K562 (cell line): ENCODE results near the gene HDAC6.

Source experiments
- CHD4 ChIP-seq: fragments of 200-600 bp; sonication (generic); IDR thresholded peaks from 3 replicates; pipeline ENCODE4 v1.6.1; 2012; ENCODE audit warnings: low read depth, mild to moderate bottlenecking, mixed read lengths, low read length, inconsistent platforms; ENCODE audit not compliant: insufficient read depth, insufficient replicate concordance, poor library complexity, severe bottlenecking
- ELK1 ChIP-seq: sonication (generic); formaldehyde crosslinking; IDR thresholded peaks from 2 replicates; pipeline ENCODE4 v1.8.1; 2022; ENCODE audit warnings: missing genetic modification reagents
- ERF ChIP-seq: fragments of 450-650 bp; formaldehyde crosslinking; IDR thresholded peaks from 2 replicates; pipeline ENCODE4 v1.4.0; 2020; ENCODE audit warnings: mild to moderate bottlenecking, mixed read lengths
- JUN ChIP-seq, 2 experiments: sonication (generic) in 1 of 2; formaldehyde crosslinking in 1 of 2; IDR thresholded peaks; 2 replicates each; pipeline versions ENCODE4 v1.6.1 to v1.8.0; 2012 to 2022; ENCODE audit warnings: borderline replicate concordance in 2 of 2, mild to moderate bottlenecking in 2 of 2, improper control_type of control experiment in 1 of 2, low read depth in 1 of 2, low read length in 1 of 2, missing genetic modification reagents in 1 of 2
- MAFG ChIP-seq: fragments of 450-650 bp; conservative IDR thresholded peaks from 2 replicates; pipeline ENCODE4 v1.6.1; 2016; ENCODE audit warnings: missing genetic modification characterization, missing compliant biosample characterization
- SMC3 ChIP-seq: conservative IDR thresholded peaks from 2 replicates; pipeline ENCODE4 v1.6.1; 2011; ENCODE audit warnings: low read depth, low read length, improper control_type of control experiment; ENCODE audit not compliant: insufficient read depth
- ZNF507 ChIP-seq: conservative IDR thresholded peaks from 2 replicates; pipeline ENCODE4 v1.6.1; 2017; ENCODE audit warnings: missing genetic modification characterization, missing compliant biosample characterization
- TF ChIP-seq, protein P1 (sequence below), 3 experiments: IDR thresholded peaks in 2 of 3; conservative IDR thresholded peaks in 1 of 3; 2 replicates each; pipeline ENCODE4 v1.5.1; 2011 to 2012; ENCODE audit warnings: low read length in 3 of 3, mild to moderate bottlenecking in 3 of 3, control low read depth in 2 of 3, improper control_type of control experiment in 1 of 3, inconsistent platforms in 1 of 3, low read depth in 1 of 3, mixed read lengths in 1 of 3, moderate library complexity in 1 of 3; ENCODE audit not compliant: insufficient read depth in 2 of 3

GRCh38 chrX:48772602-48773001 lies 29.3 kb upstream of the HDAC6 start:
- no peak for TF ChIP-seq ELK1 (CRISPR knock-in tag)
- TF ChIP-seq ZNF507 (tag): no peak
- TF ChIP-seq CHD4: no peak
- no peak for TF ChIP-seq MAFG
- TF ChIP-seq JUN (IDR thresholded peaks at IDR 0.05; ENCODE audit: borderline replicate concordance, low read depth, low read length): no peak
- no peak for TF ChIP-seq JUN (CRISPR knock-in tag; IDR thresholded peaks at IDR 0.05; ENCODE audit: borderline replicate concordance)
- TF ChIP-seq, protein P1, sequence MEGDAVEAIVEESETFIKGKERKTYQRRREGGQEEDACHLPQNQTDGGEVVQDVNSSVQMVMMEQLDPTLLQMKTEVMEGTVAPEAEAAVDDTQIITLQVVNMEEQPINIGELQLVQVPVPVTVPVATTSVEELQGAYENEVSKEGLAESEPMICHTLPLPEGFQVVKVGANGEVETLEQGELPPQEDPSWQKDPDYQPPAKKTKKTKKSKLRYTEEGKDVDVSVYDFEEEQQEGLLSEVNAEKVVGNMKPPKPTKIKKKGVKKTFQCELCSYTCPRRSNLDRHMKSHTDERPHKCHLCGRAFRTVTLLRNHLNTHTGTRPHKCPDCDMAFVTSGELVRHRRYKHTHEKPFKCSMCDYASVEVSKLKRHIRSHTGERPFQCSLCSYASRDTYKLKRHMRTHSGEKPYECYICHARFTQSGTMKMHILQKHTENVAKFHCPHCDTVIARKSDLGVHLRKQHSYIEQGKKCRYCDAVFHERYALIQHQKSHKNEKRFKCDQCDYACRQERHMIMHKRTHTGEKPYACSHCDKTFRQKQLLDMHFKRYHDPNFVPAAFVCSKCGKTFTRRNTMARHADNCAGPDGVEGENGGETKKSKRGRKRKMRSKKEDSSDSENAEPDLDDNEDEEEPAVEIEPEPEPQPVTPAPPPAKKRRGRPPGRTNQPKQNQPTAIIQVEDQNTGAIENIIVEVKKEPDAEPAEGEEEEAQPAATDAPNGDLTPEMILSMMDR (IDR thresholded peaks at IDR 0.05 in 2 of 3, conservative IDR thresholded peaks at IDR 0.05 in 1 of 3; ENCODE audit: insufficient read depth in 2 of 3, low read depth in 1 of 3, low read length in 3 of 3): no peak
- no peak for TF ChIP-seq ERF (CRISPR knock-in tag)
- TF ChIP-seq SMC3: no peak
